GM13977 (cell line): ENCODE data around the gene ADCY7.
A peak's percentile ranks its signal among the peaks of the same experiment; 100 is the strongest.

Experiments
- DNase-seq: peaks from one replicate; pipeline ENCODE4 v3.0.0; 2012; ENCODE audit warnings: low spot score
- CTCF ChIP-seq: IDR thresholded peaks from 2 replicates; pipeline ENCODE4 v1.5.1; 2012; ENCODE audit warnings: mild to moderate bottlenecking, control low read depth; ENCODE audit not compliant: insufficient read depth; ENCODE audit errors: extremely low read depth, missing control alignments
- in situ Hi-C: fragments of 300-500 bp; cut with MboI; formaldehyde crosslinking; loops from one replicate; pipeline ENCODE4 v1.12.0; 2022; ENCODE audit warnings: low sequenced_read_pairs, low pct_unique_long_range_greater_than_20kb, mixed read lengths, inconsistent platforms; ENCODE audit not compliant: unreplicated experiment

ADCY7 gene

GRCh38 chr16:50281391-50282009 is 15.1 kb downstream of the ADCY7 start:
- DNase-seq, result no peak
- in situ Hi-C loops, result no loop called here
- TF ChIP-seq CTCF, result no peak

GRCh38 chr16:50282010-50282538 is 15.7 kb downstream of the ADCY7 start:
- in situ Hi-C loops, result no loop called here
- DNase-seq, result peak; percentile 77
- TF ChIP-seq CTCF, result no peak

GRCh38 chr16:50282955-50283631 is 16.7 kb downstream of the ADCY7 start:
- TF ChIP-seq CTCF, result no peak
- DNase-seq, result no peak
- in situ Hi-C loops, result no loop called here

GRCh38 chr16:50284131-50284911 is 18.0 kb downstream of the ADCY7 start:
- in situ Hi-C loops, result no loop called here
- TF ChIP-seq CTCF, result no peak
- no peak for DNase-seq

GRCh38 chr16:50285406-50286003 is 19.2 kb downstream of the ADCY7 start:
- DNase-seq, result no peak
- no peak for TF ChIP-seq CTCF
- in situ Hi-C loops, result no loop called here

- no peak for TF ChIP-seq CTCF
- DNase-seq, result no peak
- in situ Hi-C loops, result no loop called here
Observed at GRCh38 chr16:50286681-50287080, 20.3 kb downstream of the ADCY7 start.
